ENCODE data around the gene AMPD2.

The AMPD2 gene

DNA sequence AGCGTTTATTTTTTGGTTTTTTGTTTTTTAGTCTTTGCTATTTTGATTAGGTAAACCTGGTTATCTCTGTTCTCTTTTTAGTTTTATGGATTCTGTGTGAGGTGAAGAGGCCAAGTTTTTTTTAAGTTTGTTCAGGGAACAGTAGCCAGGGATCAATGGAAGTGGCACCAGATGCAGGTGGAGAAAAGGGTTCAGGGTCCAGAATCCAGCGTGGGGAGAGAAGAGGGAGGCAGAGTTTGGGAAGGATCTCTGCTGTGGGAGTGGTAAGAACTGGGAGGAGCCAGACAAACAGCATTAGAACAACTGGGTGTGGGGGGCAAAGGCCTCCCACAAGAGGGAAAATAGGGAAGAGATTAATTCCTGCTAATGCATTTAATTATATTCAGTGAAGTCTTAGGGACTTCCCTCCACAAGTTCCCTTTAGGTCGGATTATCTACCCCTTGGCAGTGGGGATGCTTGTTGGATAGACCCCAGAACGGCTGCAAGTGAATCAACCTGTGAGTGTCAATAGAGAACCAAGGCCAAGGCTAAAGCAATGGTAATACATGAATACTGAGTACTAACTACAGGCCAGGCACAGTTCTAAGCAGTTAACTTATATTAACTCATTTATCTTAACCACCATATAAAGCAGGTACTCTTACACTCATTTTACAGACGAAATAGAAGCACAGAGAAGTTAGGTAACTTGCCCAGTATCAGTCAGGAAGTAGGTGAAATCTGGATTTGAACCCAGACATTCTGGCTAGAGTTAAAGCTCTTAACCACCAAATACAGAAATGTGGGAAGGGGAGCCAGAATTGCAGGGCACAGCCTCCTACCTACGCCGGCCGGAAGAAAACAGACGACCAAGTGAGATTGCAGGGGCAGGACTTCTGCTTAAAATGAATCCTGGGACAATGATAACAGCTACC, 719 bp upstream of the AMPD2 start:
- DNase-seq, result no peak

DNA sequence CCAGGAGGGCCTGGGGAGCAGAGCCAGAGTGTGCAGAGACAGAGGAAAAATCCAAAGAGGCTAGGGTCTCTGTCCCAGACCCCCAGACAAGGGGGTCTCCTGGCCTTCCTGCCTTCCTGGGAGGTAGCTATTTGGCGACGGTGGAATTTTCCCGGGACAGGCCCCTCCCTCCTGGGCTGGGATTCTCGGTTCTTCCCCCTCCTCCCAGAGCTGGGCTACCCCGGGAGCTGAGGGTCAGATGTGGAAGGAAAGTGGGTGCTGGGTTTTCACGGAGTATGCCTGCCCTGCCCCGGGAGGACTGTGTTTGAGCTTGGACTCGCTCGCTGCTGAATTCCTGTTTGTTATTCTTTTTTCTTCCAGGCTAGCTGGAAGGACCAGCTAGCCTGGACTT, 759 bp downstream of the AMPD2 start:
- no peak for DNase-seq

DNA sequence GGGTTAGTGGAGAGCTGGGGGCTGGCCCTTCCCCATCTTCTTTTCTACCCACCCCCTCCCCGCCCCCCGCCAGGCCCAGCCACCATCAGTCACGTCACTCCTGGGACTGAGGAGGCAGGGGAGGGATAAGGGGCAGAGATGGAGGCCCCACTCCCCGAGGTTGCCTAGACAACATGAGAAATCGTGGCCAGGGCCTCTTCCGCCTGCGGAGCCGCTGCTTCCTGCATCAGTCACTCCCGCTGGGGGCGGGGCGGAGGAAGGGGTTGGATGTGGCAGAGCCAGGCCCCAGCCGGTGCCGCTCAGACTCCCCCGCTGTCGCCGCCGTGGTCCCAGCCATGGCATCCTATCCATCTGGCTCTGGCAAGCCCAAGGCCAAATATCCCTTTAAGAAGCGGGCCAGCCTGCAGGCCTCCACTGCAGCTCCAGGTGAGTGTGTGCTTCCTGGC, 1.2 kb downstream of the AMPD2 start:
- DNase-seq, result peak; percentile 91

DNA sequence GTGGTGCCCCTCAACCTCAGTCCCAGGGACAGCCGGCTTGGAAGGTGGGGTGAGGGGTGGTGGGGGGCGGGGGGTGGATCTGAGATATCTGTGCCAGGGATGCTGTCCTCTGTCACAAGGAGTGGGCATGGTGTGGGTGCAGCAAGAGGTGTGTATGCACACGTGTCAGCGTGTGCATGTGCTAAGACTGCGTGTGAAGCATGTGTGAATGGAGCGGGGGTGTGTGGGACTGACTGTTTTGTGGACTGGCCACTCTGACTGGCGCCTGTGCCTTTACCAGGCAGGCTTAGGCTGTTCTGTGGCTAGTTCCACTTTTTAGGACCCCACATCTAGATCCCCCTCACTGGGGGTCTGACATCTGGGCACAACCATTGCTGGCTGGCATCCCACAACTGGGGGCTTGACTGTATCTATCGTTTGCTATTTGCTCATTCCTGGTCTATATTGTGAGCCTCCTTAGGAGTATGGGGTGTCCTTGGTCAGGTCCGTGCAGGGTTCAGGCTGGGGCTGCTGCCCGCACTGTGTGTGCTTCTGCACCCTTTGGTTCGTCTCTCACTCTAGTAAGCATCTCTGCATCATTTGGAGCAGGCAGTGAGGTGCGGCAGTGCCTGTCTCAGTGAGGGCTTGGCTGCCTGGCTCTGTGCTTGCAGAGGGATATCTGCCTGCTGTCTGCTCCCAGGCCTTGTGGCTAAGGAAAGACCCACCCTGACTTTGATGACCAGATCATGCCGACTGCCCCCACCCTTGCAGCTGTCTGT, 1.9 kb downstream of the AMPD2 start:
- no peak for DNase-seq

DNA sequence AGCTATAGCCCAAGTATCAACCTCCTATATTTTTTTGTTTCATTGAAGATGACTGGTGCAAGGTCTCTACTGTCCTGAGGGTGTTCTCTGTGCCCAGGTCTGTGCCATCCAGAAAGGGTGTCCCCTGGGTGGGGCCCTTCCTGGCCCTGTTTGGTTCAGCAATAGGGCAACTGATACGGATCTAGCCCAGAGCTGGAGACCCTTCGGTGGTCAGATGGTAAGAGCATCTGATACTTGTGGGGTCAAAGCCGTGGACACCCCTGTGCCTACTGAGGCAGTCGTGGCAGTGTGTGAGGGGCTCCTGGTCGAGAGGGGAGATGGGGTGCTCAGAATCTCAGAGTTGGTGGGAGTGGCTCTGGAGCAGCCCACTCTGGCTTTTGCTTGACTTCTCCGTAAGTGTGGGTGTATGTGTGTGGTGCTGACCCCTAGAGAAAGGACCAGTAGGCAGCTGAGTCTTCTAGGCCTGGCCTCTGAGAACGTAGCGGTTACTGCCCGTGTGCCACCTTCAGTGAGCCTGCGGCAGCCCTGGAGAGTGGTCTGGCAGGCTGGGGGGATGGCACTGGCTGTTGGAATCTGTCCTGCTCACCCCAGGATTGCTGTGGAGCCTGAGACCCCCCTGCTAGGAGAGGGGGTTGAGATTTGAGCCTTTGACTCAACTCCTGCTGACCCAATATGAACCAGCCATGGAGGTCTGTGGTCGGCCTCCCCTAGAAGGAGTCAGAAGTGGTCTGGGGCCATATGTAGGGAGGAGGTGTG, 2.7 kb downstream of the AMPD2 start:
- no peak for DNase-seq

DNA sequence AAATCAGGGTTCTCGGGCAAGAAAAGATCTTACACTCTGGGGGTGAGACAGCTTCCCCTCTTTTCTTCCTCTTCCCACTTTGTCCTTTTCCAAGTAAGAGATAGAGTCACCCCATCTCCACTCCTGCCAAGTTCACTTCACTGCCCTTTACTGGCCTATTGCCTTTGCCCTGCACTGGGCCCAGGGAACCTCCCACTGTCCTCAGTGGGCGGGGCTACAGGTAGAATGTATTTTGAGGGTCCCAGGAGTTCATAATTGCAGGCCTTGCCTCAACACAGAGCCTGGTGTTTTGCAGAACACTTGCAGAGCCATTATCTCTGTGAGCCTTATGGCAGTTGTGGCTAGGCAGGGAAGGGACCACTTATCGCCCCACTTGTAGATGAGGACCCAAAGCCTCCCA, 3.3 kb downstream of the AMPD2 start:
- no peak for DNase-seq

DNA sequence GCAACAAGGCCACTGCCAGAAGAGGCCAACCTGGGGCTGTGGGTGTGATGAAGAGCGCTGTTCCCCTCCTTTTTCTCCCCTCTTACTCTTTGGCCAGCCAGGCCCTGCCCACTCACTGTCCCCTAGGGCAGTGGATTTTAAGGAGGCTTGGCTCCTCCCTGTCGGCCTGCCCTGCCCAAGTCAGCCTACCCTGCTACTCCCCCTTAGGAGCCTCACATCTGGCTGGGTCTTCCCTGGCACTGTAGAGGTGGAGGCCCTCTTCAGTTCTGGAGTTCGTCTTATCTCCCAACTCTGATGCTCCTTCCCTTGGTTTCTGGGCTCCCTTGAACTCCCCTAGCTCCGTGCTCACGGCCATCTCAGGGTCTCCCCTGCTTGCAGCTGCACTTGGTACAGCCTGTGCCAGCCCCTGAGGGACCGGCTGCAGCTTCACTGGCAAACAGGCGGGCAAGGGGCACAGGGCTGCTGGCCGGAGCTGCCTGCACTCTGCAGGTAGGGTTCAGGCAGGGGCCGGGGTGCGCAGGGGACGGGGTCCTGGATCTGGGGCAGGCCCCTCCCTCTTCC, 4.0 kb downstream of the AMPD2 start:
- DNase-seq, result no peak

DNA sequence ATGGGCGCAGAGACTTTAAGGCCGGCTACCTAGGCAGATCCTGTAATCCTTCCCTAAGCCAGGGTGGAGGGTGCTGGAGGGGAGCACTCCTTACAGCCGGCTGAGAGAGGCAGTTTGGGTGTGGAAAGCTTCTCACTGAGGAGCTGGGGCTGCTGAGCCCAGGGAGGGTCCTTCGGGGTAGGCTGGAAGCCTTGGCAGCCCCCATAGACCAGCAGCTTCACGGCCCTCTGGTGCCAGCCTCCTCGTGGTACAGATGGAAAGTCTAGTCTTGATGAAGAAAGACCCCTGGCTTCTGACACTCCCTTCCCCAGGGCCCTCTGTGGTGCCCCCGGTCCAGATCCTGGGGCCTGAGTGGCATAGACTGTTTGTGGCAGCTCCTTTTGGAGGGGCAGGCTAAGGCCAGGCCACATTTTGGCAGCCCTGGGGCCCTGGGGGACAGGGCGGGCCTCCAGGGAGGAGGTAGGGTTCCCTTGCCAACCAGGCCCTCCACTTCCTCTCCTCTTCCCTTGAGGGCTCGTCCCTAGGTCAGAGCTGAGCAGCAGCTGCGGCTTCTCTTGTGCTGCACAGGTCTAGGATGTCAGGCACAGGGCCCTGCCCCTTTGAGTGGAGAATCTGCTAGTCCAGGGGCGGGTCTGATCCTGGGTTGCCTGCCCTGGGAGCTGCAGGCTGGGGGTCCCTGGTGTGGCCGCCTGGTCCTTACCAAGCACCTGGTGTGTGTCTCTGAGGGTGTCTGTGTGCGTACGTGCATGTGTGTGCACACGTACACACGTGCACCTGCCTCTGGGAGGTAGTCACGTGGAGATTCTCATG, 4.8 kb downstream of the AMPD2 start:
- DNase-seq, result no peak

DNA sequence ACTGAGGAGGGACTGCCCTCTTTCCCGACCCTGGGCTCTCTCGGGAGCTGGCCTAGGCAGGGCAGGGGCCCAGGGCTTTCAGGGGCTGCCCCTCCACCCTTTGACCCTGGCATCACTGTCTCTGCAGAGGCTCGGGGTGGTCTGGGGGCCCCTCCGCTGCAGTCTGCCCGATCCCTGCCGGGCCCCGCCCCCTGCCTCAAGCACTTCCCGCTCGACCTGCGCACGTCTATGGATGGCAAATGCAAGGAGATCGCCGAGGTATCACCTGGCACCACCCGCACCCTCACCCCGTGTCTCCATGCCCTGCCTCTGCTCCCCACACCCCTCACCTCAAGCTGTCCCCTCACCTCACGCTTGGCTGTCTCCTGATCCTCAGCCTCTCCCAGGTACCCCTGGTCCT, 5.5 kb downstream of the AMPD2 start:
- no peak for DNase-seq

DNA sequence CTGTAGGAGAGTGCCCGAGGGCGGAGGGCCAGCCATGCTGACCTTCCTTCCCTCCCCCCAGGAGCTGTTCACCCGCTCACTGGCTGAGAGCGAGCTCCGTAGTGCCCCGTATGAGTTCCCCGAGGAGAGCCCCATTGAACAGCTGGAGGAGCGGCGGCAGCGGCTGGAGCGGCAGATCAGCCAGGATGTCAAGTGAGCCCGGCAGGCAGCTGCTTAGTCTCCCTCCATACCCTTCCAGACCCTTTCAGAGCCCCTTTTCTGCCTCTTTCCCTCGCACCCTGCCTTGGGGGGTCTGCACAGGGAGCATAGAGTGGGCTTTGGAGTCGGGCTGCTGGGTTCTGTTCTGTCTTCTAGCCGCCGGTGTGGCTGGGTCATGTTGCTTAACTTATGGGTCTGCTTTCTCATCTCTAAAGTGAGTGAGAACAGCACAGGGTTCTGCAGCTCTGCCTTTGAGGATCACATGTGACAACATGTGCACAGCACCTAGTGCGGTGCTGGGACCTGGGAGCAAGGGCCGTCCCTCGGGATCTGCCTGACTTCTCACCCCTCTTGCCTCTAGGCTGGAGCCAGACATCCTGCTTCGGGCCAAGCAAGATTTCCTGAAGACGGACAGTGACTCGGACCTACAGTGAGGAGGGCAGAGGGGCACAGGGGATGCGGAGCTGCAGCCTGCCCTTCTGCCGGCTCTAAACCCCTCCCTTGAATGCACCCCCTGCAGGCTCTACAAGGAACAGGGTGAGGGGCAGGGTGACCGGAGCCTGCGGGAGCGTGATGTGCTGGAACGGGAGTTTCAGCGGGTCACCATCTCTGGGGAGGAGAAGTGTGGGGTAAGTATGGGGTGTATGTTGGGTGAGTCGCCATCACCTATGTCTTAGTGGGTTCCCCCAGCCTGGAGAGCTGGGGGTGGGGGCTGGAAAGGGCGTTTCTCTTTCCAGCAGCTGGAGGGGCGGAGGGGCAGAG, 6.2 kb downstream of the AMPD2 start:
- no peak for DNase-seq

DNA sequence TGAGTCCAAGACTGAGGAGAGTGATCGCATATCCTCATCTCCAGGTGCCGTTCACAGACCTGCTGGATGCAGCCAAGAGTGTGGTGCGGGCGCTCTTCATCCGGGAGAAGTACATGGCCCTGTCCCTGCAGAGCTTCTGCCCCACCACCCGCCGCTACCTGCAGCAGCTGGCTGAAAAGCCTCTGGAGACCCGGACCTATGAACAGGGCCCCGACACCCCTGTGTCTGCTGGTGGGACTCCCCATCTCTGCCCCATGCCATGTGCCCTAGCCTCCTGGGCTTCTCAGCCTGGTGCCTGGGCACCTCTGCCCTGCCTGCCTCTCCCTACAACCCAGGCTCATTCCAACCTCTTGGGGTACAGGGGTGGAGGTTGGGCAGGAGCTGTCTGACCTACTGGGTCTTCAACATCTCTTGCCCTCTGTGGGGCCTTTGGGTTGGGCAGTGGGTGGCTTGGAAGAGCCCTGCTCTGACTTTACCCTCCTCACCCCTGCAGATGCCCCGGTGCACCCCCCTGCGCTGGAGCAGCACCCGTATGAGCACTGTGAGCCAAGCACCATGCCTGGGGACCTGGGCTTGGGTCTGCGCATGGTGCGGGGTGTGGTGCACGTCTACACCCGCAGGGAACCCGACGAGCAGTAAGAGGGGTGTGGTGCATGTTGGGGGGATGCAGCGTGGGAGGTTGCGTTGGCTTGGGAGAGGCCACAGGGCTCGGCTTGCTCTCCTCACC, 7.2 kb downstream of the AMPD2 start:
- DNase-seq, result no peak

DNA sequence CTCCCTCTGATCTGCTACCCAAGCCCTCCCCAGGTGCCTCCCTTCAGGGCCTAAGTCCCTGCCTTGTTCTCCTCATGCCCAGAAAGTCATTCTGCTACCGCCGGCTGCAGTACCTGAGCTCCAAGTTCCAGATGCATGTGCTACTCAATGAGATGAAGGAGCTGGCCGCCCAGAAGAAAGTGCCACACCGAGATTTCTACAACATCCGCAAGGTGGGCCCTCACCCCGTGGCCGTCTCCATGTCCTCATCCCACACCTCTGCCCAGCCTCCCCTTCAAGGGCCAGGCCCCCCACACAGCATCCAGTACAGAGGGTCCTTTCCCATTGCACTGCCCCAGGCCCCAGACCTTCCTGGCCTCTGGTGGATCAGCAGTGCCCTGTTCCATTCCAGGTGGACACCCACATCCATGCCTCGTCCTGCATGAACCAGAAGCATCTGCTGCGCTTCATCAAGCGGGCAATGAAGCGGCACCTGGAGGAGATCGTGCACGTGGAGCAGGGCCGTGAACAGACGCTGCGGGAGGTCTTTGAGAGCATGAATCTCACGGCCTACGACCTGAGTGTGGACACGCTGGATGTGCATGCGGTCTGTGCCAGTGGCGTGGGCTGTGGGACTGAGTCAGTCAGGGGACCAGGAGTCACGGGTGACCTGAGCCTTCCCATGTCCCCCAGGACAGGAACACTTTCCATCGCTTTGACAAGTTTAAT, 8.2 kb downstream of the AMPD2 start:
- no peak for DNase-seq

DNA sequence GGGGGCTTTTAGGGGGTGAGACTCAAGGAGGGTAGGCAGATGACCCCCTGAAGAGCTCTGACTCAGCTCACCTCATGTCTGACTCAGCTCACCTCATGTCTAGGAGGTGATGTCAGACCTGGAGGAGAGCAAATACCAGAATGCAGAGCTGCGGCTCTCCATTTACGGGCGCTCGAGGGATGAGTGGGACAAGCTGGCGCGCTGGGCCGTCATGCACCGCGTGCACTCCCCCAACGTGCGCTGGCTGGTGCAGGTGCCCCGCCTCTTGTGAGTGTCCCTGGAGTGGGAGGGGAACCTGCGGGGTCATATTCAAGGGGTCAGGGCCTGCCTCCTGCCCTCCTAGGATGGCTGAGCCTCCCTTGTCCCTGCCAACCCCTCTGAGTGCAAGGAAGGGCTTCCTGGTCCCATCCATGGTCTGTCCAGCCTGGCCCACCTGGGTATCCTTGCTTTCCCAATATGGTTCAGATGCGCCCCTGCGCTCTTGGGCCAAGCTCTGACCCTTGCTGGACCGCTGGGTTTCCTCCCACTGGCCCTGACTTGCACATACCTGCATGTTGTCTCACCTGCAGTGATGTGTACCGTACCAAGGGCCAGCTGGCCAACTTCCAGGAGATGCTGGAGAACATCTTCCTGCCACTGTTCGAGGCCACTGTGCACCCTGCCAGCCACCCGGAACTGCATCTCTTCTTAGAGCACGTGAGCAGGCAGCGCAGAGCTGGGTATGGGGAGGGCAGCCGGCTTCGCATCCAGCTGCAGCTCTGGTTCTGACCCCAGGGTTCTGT, 9.1 kb downstream of the AMPD2 start:
- DNase-seq, result no peak

DNA sequence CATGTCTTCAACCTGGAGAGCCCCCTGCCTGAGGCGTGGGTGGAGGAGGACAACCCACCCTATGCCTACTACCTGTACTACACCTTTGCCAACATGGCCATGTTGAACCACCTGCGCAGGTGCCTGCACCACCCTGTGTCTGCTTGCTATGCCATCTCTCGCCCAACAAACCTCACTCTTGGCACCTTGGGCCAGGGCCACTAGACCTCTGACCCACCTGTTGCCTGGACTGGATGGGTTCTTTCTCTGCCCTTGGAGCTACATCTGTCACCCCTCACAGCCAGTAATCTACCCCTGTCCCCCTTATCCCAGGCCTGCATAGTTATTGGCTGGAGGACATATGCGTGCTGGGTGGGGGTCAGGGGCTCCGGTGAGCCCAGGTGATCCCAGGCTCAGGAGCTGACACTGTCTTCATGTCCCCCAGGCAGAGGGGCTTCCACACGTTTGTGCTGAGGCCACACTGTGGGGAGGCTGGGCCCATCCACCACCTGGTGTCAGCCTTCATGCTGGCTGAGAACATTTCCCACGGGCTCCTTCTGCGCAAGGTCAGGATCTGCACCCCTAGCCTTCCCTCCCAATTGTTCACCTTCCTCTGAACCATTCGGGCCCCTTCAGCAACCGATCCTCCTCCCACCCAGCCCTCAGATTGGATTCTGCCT, 9.9 kb downstream of the AMPD2 start:
- no peak for DNase-seq

DNA sequence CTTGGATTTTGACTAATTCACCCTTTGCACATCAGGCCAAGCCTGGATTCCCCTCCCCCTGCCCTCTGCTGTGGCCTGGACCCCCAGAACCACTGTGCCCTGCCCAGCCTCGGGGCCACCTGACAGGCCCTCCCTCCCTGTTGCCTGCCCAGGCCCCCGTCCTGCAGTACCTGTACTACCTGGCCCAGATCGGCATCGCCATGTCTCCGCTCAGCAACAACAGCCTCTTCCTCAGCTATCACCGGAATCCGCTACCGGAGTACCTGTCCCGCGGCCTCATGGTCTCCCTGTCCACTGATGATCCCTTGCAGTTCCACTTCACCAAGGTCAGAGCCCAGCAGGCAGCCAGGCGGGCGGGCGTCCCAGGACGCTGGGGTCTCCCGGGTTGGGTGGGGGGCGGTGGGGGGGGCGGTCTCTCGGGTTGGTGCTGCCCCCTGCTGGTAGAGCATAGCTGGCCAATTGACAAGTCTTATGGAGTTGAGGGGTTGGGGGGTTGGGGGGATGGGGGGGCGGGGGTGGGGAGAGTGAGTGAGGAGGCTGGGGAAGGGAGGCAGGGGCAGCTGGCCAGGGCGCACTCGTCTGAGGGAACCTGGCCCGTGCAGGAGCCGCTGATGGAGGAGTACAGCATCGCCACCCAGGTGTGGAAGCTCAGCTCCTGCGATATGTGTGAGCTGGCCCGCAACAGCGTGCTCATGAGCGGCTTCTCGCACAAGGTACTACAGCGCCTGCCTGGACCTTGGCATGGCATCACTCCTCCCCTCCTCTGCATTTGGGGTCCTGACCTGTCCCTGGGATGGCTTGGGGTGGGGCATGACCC, 10.7 kb downstream of the AMPD2 start:
- no peak for DNase-seq

DNA sequence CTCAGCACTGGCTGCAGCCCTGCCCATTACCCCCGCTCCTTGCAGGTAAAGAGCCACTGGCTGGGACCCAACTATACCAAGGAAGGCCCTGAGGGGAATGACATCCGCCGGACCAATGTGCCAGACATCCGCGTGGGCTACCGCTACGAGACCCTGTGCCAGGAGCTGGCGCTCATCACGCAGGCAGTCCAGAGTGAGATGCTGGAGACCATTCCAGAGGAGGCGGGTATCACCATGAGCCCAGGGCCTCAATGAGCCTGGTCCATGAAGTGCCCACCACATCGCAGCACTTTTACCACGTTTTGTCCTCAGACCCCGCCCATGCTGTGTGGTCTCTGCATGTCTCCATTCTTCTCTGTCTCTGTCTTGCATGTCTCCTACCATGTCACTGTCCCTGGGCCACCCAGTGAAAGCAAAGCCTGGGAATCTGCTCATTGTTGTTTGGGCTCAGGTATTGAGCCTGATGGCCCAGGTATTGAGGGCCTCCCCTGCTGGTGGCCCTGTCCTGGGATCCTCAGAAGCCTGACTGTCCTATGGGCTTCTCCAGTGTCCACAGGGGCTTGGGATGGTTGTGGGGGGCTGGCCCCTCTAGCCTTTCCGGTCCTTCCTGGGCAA, 11.4 kb downstream of the AMPD2 start:
- DNase-seq, result no peak

Measured in amniotic stem cell (primary cell).